Left ventricle myocardium inferior (tissue), 1 donor: ENCODE measurements around the gene ADCY9. TPM values are rescaled to one million over a fixed set of nuclear protein-coding genes. Genes with fewer than 3 reads are reported as not detected.

Source experiments
- DNase-seq: peaks from one replicate; pipeline ENCODE4 v3.0.0-alpha.2; 2020
- H3K27ac ChIP-seq: fragments of 200-600 bp; replicated peaks from 2 replicates; pipeline ENCODE4 v1.8.0; 2021
- H3K27me3 ChIP-seq: fragments of 200-600 bp; 2 replicates; pipeline ENCODE4 v1.8.0; 2021; ENCODE audit warnings: low read depth
- H3K36me3 ChIP-seq: fragments of 200-600 bp; 2 replicates; pipeline ENCODE4 v1.8.0; 2021
- H3K4me1 ChIP-seq: fragments of 200-600 bp; 2 replicates; pipeline ENCODE4 v1.8.0; 2021
- H3K4me3 ChIP-seq: fragments of 200-600 bp; 2 replicates; pipeline ENCODE4 v1.8.0; 2021; ENCODE audit warnings: mild to moderate bottlenecking, moderate library complexity
- H3K9me3 ChIP-seq: fragments of 200-600 bp; replicated peaks from 2 replicates; pipeline ENCODE4 v1.8.0; 2021
- intact Hi-C: fragments of 100-400 bp; cut with micrococcal nuclease; formaldehyde crosslinking; loops from one replicate; pipeline ENCODE4 v1.11.0; 2022
- total RNA-seq: library from RNA; stranded (reverse); fragmentation: NEBNext Ultra II Directional; extraction: Animal tissue kit (Norgen Biotek cat#: 25700); gene quantifications from one replicate; pipeline ENCODE4 v1.2.1, GENCODE V29; 2021
- TF ChIP-seq, protein P1 (sequence below): fragments of 200-600 bp; IDR thresholded peaks from 2 replicates; pipeline ENCODE4 v1.8.0; 2021; ENCODE audit warnings: antibody characterized with exemption, mild to moderate bottlenecking, borderline replicate concordance
- donor health status: DM: no; HTN: yes; CAD: no; lungs with severe emphysema.

ADCY9 gene
- total RNA-seq, 1 donor from 2014 or later, result 44.3 TPM

DNA sequence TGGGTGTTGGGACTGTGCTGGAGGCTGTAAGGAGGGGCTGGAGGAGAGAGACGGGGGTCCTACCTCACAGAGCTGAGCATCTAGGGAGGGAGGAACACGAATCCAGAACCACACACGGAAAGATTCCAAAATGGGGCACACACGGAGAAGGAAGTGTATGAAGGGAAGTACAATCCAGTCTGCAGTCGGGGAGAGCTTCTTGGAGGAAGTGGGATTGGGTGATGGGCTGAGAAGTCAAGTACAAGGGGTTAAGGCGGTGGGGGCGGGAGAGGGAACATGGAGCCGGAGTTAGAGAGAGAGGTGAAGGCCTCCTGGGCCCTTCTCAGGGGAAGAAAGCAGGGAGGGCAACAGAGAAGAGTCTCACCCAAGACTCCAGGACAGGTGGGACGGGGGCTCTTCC is 128.2 kb downstream of the ADCY9 start:
- peaks cover 2% of the 10 kb centered on the region for H3K4me1 ChIP-seq
- TF ChIP-seq, protein P1, sequence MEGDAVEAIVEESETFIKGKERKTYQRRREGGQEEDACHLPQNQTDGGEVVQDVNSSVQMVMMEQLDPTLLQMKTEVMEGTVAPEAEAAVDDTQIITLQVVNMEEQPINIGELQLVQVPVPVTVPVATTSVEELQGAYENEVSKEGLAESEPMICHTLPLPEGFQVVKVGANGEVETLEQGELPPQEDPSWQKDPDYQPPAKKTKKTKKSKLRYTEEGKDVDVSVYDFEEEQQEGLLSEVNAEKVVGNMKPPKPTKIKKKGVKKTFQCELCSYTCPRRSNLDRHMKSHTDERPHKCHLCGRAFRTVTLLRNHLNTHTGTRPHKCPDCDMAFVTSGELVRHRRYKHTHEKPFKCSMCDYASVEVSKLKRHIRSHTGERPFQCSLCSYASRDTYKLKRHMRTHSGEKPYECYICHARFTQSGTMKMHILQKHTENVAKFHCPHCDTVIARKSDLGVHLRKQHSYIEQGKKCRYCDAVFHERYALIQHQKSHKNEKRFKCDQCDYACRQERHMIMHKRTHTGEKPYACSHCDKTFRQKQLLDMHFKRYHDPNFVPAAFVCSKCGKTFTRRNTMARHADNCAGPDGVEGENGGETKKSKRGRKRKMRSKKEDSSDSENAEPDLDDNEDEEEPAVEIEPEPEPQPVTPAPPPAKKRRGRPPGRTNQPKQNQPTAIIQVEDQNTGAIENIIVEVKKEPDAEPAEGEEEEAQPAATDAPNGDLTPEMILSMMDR, result no peak
- H3K27me3 ChIP-seq, result no peaks in the 10 kb centered on the region
- no peak overlapping the region for H3K4me3 ChIP-seq
- no peak for DNase-seq
- no peak overlapping the region for H3K27ac ChIP-seq
- intact Hi-C loops, result loop anchor here (10.0 kb wide), 1 partner anchor 177 kb away; no protein-coding TSS in a partner anchor
- peaks cover 22% of the 10 kb centered on the region for H3K36me3 ChIP-seq
- H3K9me3 ChIP-seq, result no peaks in the 10 kb centered on the region

DNA sequence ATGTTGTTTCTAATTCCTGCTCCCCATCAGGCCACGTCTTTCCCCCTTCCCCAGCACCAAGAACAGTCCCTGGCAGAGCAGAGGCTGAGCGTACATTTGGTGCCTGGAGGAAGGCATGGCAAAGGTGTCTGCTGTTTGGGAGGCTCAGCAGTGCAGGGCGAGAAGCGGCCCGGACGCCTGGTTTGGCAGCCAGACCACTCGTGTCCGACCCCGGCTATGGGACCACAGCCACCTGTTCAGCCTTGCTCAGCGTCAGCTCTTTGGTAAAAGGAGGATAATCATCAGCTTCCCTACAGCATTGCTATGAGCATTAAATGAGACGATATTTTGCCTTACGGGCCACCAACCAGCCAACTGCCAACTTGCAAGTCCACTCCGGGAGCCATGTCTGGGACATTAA is 129.0 kb downstream of the ADCY9 start:
- Histone ChIP-seq H3K4me1 (peaks cover 6% of the 10 kb centered on the region), H3K27ac (no peak overlapping the region), H3K27me3 (no peaks in the 10 kb centered on the region), H3K4me3 (no peak overlapping the region), H3K36me3 (peaks cover 23% of the 10 kb centered on the region), H3K9me3 (no peaks in the 10 kb centered on the region)
- TF ChIP-seq, protein P1, result no peak
- intact Hi-C loops, result loop anchor here (10.0 kb wide), 1 partner anchor 178 kb away; no protein-coding TSS in a partner anchor
- DNase-seq, result no peak

DNA sequence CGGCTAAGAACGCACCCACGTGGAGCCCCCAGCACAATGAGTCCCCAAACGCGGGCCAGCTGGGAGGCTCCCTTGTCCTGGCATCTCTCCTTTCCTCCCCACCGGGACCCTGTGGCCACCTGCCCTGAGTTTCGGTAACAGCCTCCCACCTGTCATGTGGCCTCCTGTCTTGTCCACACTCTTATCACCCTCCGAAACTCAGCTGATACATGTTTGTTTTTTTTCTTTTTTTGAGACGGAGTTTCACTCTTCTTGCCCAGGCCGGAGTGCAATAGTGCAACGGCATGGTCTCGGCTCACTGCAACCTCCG is 130.1 kb downstream of the ADCY9 start:
- TF ChIP-seq, protein P1, result no peak
- peaks cover 27% of the 10 kb centered on the region for H3K36me3 ChIP-seq
- H3K27me3 ChIP-seq, result no peaks in the 10 kb centered on the region
- H3K4me1 ChIP-seq, result peaks cover 6% of the 10 kb centered on the region
- H3K9me3 ChIP-seq, result no peaks in the 10 kb centered on the region
- H3K4me3 ChIP-seq, result no peak overlapping the region
- no peak for DNase-seq
- H3K27ac ChIP-seq, result no peak overlapping the region
- intact Hi-C loops, result loop anchor here (10.0 kb wide), 1 partner anchor 179 kb away; no protein-coding TSS in a partner anchor

DNA sequence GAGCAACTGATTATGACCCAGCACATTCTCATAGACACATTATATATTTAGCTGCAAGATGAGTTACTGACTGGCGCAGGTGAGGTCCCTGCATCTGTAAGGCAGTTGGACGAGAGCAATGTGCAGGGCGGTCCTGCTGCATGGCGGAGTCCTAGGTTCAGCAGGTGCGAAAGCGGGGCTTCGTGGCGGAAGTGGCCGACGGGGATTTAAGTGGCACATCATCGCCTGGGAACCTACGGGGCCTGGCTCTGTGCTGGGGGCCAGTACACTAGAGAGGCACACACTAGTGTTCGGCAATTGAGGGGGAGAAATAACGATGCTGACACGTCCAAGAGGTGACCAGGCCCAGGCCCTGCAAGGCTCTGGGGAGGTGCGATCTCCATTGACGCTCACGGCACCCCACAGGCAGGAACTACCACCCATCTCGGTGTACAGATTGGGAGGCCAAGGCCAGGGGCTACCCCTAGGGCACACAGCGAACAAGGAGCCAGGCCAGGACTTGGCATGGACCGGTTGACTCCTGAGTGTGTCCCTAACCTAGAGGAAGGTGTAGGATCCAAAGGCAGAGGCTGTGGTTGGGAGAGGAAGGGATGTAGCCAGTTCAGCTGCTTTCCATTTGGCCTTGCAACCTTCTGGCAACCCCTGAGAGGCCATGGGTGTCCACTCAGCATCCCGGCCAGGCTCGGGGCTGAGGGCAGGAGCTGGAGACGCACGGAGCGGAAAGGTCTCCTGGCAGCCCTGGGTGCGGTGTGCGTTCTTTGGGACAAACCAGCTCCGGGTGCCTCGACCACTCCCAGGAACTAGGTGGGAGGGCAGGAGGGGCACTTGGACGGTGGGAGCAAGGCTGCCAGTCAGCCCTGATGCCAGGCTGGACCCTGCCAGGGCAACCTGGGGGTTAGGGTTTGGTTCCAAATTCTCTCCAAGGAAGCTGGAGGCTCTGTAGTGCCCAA is 131.9 kb downstream of the ADCY9 start:
- H3K4me3 ChIP-seq, result no peak overlapping the region
- no peaks in the 10 kb centered on the region for H3K9me3 ChIP-seq
- intact Hi-C loops, result loop anchor here (10.0 kb wide), 1 partner anchor 180 kb away; no protein-coding TSS in a partner anchor
- TF ChIP-seq, protein P1, result no peak
- H3K27ac ChIP-seq, result no peak overlapping the region
- peaks cover 28% of the 10 kb centered on the region for H3K36me3 ChIP-seq
- DNase-seq, result no peak
- H3K4me1 ChIP-seq, result peaks cover 6% of the 10 kb centered on the region
- H3K27me3 ChIP-seq, result no peaks in the 10 kb centered on the region

DNA sequence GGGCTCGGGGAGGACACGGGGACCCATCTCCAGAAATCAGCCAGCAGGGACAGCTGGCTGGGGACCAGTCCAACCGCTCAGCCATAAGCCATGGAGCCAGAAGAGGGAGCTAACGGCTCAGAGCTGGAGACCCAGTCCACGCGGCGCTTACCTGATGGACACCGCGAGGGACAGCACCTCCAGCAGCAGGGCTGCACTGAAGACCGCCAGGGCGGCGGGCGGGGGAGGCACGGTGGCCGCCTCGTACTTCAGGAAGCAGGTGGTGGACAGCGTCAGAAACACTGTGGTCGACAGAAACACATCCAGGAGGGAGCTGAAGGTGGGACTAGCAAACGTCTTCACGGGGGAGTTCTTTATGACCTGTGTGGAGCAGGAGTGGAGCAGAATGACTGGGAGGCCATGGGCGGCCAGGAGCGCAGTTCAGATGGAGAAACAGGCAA is 133.1 kb downstream of the ADCY9 start:
- H3K36me3 ChIP-seq, result peaks cover 33% of the 10 kb centered on the region
- H3K9me3 ChIP-seq, result no peaks in the 10 kb centered on the region
- intact Hi-C loops, result loop anchor here (10.0 kb wide), 1 partner anchor 182 kb away; no protein-coding TSS in a partner anchor
- peak; percentile 65 for DNase-seq
- no peaks in the 10 kb centered on the region for H3K27me3 ChIP-seq
- peaks cover 6% of the 10 kb centered on the region for H3K4me1 ChIP-seq
- TF ChIP-seq, protein P1, result peak; percentile 81
- H3K4me3 ChIP-seq, result no peak overlapping the region
- H3K27ac ChIP-seq, result no peak overlapping the region
